Amniotic stem cell (primary cell): ENCODE data around the gene TMEM207.
"Not testable (repeated sequence)": the region's sequence is repeated elsewhere in the genome, so short reads cannot be mapped to it uniquely, and the experiment has no call there.

Experiments used
- DNase-seq: peaks from one replicate; lab custom pipeline; 2025; lab: John Stamatoyannopoulos, UW

Gene TMEM207

DNA sequence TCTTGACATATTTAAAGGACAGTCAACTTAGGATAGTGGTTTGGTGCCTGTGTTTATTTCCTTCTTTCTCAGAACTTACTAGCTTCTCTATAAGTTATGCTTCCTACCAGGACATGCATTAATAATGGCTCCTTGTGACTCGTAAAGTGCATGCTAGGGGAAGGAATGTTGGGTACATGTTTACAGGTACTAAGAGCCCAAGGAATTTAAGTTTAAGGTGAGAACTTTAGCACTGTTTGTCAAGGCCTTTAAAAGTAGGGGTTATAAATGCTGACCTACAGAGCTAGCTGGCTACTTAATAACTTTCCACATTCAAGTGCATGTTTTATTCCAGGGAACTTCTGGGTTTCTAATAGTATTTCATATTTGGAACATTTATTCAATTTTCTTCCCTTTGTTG, at the start of gene TMEM207:
Gene TMEM207 (minus strand): TSS at position 101 of the 400 bp plus-strand sequence. CDS start 92 bp downstream, at position 9.
- no peak for DNase-seq

DNA sequence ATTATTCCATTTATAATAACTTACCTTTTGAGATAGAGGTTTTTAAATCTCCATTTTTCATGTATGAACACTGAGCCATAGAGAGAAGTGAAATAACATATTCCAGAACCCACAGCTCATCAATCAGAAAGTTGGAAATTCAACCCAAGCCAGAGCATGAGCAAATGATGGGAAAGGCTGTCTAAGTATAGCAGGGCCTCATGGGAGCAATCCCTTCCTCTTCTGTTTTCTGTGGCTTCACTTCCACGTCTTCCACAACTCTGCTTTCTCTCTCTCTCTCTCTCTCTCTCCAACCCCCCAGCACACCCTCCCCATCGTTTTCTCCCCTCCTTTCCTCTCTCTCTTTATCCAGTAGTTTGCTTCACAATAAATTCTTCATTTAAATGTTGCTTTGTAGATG, 49.4 kb upstream of the TMEM207 start:
- DNase-seq = no peak

DNA sequence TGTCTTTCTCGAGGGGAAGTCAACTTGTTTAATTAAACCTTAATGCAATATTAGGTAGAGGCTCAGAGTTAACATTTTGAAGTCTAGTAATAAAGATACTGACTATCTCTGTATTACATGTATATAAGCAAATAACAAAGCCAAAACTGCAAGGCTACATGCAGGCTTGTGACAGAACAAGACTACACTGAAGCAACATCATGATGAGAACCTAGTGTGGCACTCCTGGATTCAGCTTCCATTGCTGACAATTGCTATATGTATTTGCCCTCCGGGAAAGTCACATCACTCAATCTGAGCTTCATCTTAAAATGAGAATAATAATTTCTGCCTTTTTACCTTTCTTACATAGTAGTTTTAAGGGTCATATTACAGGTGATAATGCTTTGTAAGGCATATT, 48.6 kb upstream of the TMEM207 start:
- DNase-seq = no peak

DNA sequence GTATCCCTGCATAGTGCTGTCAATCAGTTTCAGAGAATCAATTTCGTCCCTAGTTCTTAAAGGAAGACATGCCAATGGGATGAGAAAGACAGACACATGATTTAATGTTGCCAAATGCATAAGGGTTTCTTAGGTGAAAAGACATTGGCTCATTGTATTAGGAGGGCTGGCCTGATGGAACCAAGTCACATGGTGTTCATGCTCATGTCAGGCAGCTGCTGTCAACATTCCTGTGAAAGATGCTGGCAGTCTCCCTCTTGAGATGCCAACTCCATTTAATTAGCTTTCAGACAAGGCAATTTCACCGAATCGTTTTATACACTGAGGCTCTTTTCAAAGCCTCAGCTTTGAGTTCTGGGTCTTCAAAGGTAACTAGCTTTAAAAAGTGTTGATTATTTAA, 48.1 kb upstream of the TMEM207 start:
- no peak for DNase-seq

DNA sequence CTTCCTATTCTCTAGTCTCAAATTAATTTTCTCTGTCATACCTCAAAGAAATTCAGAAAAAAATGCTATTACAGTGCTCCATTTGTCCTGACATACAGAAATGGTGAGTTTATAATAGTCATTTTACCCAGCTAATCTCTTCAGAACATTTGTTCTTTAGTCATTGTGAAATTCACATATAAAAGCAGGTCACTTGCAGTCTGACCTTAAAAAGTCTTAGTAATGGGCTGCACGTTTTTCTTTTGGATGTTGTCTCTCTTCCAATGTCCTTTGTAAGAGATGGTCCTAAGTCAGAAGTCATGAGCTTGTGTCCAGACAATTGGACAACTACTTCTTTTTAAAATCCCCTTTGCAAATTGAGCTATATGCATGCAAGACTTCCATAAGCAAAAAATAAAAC, 47.2 kb upstream of the TMEM207 start:
- no peak for DNase-seq

DNA sequence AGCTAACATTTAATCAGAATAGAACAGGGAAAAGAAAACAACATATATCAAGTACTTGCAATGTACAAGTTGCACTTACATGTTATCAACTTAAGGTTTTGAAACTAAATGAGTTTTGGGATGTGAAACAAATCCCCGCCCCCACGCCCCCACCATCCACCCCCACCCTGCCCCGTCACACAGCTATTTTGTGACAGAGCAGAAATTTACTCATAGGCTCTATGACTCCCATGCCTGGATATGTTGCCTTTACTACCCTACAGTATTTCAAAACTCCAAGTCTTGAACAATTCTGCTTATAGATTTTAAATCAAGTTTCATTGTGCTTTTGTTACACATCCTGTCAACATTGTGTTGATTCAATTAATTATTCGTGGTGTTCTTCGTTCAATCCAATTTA, 46.1 kb upstream of the TMEM207 start:
- no peak for DNase-seq

DNA sequence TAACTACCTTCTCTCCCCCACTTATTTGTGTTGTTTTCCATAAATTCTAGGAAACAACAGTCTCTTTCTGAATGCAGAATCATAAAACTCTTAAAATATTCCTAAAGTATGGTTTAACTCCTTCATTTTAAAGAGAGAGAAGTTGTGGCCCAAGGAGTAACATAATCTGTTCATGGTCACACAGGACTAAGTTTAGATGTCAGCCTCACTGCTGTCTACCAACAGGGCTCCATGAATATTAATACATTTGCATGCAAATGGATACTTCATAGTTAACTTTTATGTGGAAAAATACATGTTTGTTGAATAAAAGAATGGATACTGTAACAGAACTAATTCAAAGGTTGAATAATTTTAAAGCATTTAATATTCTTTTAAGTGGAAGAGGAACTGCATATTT, 45.7 kb upstream of the TMEM207 start:
- DNase-seq = no peak

DNA sequence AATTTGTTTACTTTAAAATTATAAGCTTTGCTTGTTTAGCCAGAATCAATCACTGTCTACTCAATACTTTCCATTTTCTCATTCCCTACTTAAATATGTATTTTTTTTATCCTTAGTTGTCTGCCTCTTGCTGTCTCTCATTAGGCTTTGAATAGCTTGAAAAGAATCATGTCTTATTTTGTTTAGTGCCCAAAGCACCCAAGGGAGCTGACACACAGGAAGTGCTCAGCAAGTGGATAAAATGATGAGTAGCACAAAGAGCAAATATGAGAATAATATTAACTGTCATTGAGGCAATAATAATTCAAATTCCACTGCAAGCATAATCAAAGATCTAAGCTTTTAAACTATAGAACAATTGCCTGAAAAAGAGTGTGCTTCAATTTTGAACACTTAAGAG, 45.2 kb upstream of the TMEM207 start:
- DNase-seq = no peak

DNA sequence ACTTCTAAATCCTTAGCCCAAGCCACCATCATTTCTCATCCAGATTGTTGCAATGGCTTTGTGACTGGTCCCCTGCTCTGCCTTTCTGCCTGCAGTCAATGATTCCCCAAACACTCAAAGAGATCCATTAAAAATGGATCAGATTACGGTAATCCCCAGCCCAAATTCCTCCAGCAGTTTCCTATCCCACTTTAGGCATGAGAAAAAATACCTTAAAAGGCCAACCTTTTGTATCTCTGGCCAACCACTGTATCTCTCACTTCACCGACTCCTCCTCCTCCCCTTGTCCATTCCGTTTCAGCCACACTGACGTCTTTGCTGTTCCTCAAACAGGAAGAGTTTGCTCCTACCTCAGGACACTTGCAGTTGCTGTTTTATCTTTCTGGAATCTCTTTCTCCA, 43.3 kb upstream of the TMEM207 start:
- DNase-seq = no peak

DNA sequence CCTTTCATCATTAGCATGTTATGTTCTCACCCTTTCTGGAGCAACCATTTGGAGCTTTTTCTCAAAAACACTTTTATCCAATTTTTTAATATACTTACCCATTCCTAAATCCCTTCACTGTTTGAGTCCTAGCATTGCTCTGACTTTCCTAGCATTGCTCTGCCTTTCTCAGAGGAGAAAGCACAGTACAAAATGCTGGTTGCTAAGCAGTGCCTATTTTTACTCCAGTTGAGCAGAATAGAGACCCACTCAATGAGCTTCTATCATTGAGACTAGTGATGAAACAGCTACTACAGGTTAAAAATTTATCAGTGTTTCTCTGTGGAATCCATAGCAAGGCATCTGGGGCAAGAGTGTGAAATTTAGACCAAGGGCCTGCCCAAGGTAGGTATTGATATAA, 42.4 kb upstream of the TMEM207 start:
- DNase-seq = no peak

DNA sequence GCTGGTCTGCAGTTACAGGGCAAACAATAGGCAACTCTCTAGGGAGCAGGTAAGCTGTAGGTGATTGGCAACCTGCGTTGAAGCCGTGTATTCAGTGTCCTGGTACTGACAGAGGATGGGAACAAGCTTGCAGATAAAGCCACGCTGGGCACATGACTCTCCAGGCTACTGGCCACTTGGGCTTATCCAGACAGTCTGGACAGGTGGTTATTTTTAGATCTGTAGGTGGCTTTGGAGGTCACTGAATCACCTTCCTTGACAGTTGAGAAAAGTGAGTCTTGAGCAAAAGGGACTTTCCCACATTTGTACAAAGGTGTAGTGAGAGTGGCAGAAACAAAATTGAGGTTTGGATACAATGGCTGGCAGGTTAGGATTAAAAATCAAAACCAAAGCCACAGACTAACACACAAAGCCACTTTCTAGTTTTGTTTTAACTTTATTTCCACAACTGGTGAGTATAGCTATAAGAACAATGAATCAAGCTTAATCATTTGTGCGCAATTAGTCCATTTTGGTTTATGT, 41.9 kb upstream of the TMEM207 start:
- no peak for DNase-seq

DNA sequence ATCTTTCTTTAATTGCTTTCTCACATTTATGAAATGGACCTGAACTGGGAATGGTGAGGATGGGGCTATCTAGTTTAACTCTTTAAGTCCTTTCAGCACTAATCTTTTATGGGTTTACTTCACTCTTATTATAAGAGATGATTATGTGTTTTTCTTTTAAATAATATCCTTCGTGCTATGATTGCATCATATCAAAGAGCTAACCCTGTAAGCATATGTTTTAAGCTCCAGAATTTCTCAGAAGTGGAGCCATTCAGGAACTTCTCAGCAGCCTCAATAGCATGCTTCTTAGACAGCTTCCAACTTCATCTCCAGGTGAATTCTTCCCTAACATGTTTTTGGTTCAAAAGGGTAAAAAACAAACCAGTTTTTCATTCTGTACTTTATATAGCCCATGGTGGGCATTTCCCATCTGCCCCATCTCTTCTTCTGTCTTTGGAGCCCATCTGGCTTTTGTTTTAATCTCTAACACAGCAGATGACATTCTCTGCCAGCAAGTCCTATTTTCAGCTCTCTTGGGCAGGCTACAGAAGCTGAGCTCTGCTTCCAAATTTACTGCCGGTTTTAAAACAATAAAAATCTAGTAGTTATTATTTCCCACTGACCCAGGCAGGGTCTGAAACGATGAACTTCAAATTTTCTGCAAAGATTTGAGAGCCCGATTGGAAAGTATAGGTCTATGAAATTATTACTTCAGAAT, 37.4 kb upstream of the TMEM207 start:
- DNase-seq = no peak

DNA sequence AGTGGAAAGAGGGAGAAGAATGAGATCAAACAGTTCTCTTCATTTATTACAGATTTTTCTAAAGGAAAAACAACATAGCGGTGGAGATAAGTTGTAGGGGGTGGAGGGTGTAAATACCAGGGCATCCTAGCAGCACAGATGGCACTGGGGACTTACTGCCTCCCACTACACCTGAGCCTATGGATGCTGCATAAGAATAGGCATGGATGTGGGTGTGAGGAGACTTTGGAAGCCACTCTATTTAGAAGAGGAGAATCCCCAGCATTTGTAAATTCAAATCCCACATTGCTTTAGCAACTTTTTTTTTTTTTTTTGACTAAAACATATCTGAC, 36.8 kb upstream of the TMEM207 start:
- no peak for DNase-seq

DNA sequence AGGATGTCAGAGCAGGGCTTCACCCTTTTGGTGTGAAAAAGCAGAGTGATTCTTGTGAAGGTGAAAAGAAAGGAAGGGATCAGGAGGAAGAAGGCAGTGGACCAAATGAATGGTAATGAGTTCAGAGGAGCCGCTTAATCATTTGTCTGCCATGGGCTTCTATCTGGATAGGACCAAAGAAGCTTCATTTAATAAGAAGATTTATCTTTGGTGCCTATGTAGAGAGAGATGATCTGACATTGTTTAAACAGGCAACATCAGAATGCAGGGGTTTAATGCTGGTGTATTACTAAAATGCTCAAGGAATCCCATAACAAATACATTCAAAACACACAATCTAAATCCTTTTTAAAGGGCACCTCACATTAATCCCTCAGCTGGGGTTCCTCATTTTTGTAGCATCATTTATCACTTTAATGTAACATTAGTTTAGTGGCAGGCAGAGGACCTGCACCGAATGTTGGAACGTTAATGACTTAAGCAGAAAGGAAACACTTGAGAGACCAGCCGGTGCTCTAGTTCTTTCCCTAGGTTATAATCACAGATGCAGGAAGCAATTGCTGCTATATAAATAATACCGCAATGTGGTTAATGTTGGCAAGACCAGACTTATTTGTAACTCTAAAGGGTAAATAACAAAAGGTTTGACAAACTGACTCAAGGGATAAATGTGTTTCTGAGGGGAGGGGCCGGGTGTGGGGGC, 36.3 kb upstream of the TMEM207 start:
- DNase-seq = no peak

DNA sequence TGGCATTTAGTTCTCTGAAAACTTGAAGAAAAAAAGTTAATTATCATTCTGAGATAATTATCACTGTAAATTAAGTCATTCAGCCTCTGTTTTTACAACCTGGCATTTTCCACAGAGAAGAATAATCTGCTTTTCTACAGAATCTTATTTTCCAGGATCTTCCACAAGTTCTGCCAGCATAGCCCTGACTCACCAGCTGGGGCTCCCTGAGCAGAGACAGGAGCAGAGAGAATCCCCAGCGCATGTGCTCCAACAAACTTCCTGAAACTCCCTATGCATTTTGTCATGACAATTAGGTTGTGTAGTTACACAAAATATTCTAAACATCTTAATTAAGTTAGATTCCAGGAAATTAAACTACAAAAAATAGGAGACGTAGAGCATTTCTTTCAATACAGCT, 32.1 kb upstream of the TMEM207 start:
- DNase-seq = no peak

DNA sequence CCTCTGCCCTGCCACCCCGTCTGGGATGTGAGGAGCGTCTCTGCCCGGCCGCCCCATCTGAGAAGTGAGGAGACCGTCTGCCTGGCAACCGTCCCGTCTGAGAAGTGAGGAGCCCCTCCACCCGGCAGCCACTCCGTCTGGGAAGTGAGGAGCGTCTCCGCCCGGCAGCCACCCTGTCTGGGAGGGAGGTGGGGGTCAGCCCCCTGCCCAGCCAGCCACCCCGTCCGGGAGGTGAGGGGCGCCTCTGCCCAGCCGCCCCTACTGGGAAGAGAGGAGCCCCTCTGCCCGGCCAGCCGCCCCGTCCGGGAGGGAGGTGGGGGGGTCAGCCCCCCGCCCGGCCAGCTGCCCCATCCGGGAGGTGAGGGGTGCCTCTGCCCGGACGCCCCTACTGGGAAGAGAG, 23.6 kb upstream of the TMEM207 start:
- DNase-seq = not testable (repeated sequence)

DNA sequence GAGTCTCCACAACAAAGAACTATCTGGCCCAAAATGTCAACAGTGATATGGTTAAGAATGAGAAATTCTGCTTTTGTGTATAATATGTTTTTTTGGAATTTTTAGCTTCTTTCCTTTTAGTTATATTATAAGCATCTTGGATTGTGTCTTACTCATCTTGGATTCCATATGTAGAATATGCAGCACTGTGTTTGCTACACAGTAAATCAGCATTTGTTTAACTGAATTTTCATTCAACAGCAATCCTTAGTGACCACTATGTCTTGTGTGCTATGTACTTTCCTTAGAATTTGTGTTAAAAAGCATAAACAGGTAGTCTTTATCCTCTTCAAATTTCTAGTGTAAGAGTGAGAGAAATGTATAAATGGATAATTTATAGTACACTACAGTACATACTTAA, 18.2 kb upstream of the TMEM207 start:
- DNase-seq = no peak

DNA sequence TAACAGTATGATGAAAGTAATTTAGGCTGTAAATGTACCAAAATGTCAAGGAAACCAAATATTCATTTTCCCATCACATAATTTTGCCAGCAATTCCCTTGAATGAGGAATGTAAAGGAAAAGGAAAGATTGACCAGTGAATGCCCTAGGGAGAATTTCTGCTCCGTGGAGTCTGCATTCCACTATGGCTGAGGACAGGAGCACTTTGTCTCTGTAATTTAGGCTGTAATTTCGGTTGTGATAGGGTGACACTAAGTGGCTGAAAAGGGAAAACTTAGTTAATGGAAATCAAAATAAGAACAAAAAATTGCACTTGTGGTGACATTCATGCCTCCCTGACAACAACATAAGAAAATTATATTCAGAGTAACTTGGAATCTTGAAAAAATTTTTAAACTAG, 8.3 kb upstream of the TMEM207 start:
- no peak for DNase-seq

DNA sequence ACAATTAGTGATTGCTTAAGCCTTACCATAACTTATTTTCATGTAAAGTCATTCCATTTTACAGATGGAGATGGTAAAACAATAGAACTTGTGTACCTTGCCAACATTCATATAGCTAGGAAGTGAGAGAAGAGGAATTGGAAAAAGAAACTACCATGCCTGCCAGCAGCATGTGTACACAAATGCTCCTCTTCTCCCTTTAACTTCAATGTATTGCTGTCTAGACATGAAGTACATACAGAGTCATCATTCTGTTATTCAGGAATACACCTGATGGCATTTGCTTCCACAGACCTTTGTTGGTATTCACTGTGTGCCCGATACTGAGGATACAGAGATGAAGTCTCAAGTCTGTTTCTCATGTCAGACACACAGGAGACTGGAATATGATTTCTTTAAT, 7.1 kb upstream of the TMEM207 start:
- DNase-seq = no peak

DNA sequence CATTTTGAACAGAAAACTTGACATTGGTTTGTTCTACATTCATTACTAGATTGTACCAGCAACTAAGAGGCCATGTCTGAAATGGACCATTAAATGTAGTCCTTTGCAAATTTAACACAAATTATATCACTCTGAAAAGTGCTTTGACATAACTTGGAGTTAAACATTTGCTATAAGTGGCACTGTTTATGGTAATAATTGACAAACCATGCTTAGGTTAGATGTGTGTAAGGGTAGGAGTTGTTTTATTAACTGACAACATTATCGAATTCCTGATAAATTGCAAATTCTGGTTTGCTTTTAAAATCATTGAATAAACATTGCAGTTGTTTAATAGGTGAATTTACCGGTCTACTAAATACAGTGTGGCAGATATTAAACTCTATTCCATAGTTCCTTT, 6.1 kb upstream of the TMEM207 start:
- DNase-seq = no peak

DNA sequence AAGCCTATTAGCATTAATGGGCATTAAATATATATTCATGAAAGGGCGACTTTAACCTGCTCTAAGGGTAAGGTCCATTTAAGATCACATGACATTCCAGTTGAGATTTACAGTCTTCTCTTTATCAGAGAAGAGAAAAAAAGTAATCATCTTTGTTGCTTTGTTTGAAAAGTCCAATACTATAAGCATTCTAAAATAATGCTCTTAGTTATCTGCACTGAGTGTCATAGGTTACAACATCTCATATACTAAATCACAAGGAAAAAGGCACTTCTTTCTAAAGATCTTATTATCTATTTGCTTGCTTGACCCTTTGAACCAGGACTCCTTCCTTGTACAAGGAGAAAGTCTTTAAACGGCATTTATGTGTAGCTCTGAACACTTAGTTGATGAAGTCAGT, 1.4 kb downstream of the TMEM207 start:
- no peak for DNase-seq

DNA sequence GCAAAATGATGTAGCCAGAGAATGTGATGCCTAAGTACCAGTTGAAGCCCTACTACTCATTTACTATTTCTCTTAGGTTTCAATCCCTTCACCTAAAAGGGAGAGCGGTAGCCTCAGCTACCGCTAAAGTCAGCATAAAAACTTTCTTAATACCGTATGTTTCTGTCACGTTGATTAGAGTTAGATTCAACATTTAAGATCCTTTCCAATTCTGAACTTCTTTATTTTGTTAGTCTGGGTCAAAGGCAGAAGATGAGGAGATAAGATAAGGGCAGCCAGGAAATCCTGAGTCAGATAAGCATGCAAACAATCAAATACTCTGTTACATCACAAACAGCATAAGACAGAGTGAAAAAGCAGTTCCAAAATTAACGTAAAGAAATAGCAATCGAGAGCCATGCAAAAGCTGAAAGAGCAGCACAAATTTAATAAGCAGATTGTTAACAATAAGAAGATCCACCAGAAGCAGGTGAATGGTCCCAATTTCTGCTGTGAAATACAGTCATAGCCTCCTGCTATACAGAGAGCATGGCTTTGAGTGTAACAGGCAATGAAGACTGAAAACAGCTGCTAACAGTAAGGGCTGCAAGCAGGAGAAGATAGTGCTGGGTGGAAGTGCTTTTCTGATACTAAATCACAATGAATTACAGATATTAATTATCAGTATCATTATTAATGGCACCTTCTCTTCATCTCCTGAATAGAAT, 3.0 kb downstream of the TMEM207 start:
- DNase-seq = no peak

DNA sequence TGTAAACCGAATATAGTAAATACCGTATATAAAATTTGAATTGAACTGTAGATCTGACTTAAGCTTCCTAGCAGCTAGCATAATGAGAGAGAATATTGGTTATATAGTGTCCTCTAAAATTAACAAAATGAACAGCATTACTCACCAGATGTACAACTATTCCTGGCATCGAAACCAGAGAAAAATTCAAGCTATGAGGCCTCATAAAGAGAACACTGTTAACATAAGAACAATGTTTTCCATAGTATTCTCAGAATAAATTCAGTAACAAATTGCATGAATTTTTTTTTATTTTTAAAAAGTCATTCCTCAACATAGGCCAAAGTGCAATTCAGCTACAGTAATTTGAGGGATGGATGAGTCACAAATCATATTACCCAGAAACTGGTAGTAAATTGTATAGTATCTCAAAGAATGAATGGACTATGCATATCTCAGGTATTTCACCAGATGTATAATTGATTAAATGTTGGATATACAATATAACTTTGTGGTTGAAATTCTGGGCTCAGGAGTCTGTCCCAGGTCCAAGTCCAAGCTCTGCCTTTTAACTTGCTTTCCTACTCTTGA, 5.0 kb downstream of the TMEM207 start:
- DNase-seq = no peak
